ENCODE results near the gene ATG9B.

- no peak for TF ChIP-seq JUN (IDR thresholded peaks at IDR 0.05)
- no peak for TF ChIP-seq EHMT2 (IDR thresholded peaks at IDR 0.05; ENCODE audit: low read depth)
- no peak for TF ChIP-seq CTCF (IDR thresholded peaks at IDR 0.05)
- TF ChIP-seq ATOH8 (CRISPR knock-in tag; IDR thresholded peaks at IDR 0.05; ENCODE audit: low read depth), result no peak
- no peak for TF ChIP-seq MAX (IDR thresholded peaks at IDR 0.05)
- no peak for TF ChIP-seq POLR2A (IDR thresholded peaks at IDR 0.05; ENCODE audit: low read length)
- TF ChIP-seq MAFK (IDR thresholded peaks at IDR 0.05; ENCODE audit: partially characterized antibody), result no peak
- no peak for TF ChIP-seq RCOR1 (IDR thresholded peaks at IDR 0.05; ENCODE audit: low read depth, low read length)
- no peak for TF ChIP-seq KDM5A (IDR thresholded peaks at IDR 0.05)
- TF ChIP-seq BHLHE40 (IDR thresholded peaks at IDR 0.05; ENCODE audit: low read depth, low read length), result no peak
Observed at GRCh38 chr7:151040616-151041375, 16.5 kb upstream of the ATG9B start.

Data from A549 (cell line).